Measurements from ENCODE around the gene RAI1.

The RAI1 gene

DNA sequence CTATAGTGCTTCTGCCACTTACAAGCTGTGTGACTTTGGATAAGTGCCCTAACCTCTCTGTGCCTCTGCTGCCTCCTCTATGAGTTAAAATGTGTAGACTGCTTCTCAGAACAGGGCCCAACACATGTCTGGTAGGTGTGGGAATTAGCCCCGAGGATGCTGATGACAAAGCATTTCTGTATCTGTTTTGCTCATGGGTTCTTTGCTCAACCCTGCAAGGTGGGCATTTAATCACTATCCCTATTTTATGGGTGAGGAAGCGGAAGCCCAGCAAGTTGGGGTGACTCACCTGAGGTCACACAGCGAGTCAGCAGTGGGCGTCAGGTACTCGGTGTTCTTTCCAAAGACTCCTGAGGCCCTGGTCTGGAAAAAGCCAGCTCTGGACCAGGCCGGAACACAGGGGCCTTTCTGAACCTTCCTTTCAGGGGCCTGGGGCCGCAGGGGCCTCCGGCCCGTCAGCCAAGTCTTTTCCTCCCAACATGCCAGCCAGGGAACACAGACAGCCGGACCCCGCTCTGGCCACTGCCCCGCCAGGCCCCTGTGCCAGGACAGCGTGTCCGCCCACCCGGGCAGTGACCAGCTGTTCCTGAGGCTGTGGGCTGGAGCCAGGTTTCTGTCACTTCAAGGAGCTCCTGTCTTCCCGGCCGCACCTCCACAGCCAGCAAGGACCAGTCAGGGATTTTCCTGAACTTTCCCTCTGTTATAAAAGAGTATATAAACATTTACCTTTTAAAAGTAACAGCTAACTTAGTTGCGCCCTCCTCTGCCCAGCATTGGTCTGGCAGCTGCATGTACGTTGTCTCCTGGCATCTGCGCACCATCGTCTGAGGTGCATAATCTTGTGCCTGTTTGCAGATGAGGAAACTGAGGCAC is 93.0 kb downstream of the RAI1 start:
- H4K5ac ChIP-seq (ENCODE audit: low read length): no peak overlapping the region
- H4K8ac ChIP-seq (ENCODE audit: low read depth, low read length): no peak overlapping the region
- no peak for DNase-seq
- no peak overlapping the region for H3K23ac ChIP-seq (ENCODE audit: low read length)
- H3K36me3 ChIP-seq (ENCODE audit: control insufficient read depth, insufficient read depth, low read length): no peaks in the 10 kb centered on the region
- WGBS (ENCODE audit: extremely low coverage, insufficient coverage, low lambda C conversion rate): no CpG with 5 or more reads among the region's 21 CpGs
- H3K18ac ChIP-seq (ENCODE audit: low read length): no peak overlapping the region
- no peaks in the 10 kb centered on the region for H3K27me3 ChIP-seq (ENCODE audit: insufficient read depth, low read length, poor library complexity)
- H3K4me2 ChIP-seq (ENCODE audit: low read length): no peak overlapping the region
- no peak overlapping the region for H2BK5ac ChIP-seq (ENCODE audit: low read length)
- no peak overlapping the region for H3K9ac ChIP-seq (ENCODE audit: low read length)
- H2AK5ac ChIP-seq (ENCODE audit: low read length): no peak overlapping the region
- no peak overlapping the region for H3K27ac ChIP-seq (ENCODE audit: low read depth, low read length)
- no peak overlapping the region for H3K4me3 ChIP-seq (ENCODE audit: low read length)
- H3K79me2 ChIP-seq (ENCODE audit: control insufficient read depth, insufficient read depth, low read length): no peaks in the 10 kb centered on the region
- no peaks in the 10 kb centered on the region for H3K4me1 ChIP-seq (ENCODE audit: control insufficient read depth, low read depth, low read length)
- no peak overlapping the region for H2BK120ac ChIP-seq (ENCODE audit: low read depth, low read length)
- no peak overlapping the region for H3K4ac ChIP-seq (ENCODE audit: low read depth, low read length)
- H2BK15ac ChIP-seq (replicated peaks; ENCODE audit: low read depth): no peak overlapping the region
- no peaks in the 10 kb centered on the region for H3K79me1 ChIP-seq (ENCODE audit: low read length)
- no peak overlapping the region for H3K56ac ChIP-seq (ENCODE audit: low read length)

DNA sequence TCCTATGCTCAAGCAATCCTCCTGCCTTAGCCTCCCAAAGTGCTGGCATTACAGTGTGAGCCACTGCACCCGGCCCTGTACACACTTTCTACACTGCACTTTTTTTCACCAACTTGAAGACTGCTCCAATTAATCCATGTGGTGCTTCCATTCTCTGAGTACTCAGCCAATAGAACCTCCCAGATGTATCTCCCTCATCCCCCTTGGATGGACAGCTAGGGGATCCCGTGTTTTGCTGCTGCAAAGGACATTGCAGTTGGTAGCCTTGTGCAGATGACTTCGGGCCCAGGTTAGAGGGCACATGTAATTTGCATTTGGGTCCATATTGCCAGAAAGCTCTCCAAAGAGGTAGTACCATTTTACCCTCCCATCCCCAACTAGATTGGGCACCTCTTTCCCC is 95.6 kb downstream of the RAI1 start:
- Histone ChIP-seq H4K5ac (ENCODE audit: low read length) (no peak overlapping the region), H2AK5ac (ENCODE audit: low read length) (no peak overlapping the region), H3K79me2 (ENCODE audit: control insufficient read depth, insufficient read depth, low read length) (no peaks in the 10 kb centered on the region), H3K27me3 (ENCODE audit: insufficient read depth, low read length, poor library complexity) (no peaks in the 10 kb centered on the region), H3K4me2 (ENCODE audit: low read length) (no peak overlapping the region), H3K23ac (ENCODE audit: low read length) (no peak overlapping the region), H3K9ac (ENCODE audit: low read length) (no peak overlapping the region), H3K27ac (ENCODE audit: low read depth, low read length) (no peak overlapping the region), H3K36me3 (ENCODE audit: control insufficient read depth, insufficient read depth, low read length) (no peaks in the 10 kb centered on the region), H3K4me3 (ENCODE audit: low read length) (no peak overlapping the region), H3K4ac (ENCODE audit: low read depth, low read length) (no peak overlapping the region), H2BK5ac (ENCODE audit: low read length) (no peak overlapping the region), H4K8ac (ENCODE audit: low read depth, low read length) (no peak overlapping the region), H2BK120ac (ENCODE audit: low read depth, low read length) (no peak overlapping the region), H3K4me1 (ENCODE audit: control insufficient read depth, low read depth, low read length) (peaks cover 4% of the 10 kb centered on the region), H2BK15ac (replicated peaks; ENCODE audit: low read depth) (no peak overlapping the region), H3K18ac (ENCODE audit: low read length) (no peak overlapping the region), H3K56ac (ENCODE audit: low read length) (no peak overlapping the region), H3K79me1 (ENCODE audit: low read length) (no peaks in the 10 kb centered on the region)
- no peak for DNase-seq
- WGBS (ENCODE audit: extremely low coverage, insufficient coverage, low lambda C conversion rate): no CpG with 5 or more reads among the region's 3 CpGs

DNA sequence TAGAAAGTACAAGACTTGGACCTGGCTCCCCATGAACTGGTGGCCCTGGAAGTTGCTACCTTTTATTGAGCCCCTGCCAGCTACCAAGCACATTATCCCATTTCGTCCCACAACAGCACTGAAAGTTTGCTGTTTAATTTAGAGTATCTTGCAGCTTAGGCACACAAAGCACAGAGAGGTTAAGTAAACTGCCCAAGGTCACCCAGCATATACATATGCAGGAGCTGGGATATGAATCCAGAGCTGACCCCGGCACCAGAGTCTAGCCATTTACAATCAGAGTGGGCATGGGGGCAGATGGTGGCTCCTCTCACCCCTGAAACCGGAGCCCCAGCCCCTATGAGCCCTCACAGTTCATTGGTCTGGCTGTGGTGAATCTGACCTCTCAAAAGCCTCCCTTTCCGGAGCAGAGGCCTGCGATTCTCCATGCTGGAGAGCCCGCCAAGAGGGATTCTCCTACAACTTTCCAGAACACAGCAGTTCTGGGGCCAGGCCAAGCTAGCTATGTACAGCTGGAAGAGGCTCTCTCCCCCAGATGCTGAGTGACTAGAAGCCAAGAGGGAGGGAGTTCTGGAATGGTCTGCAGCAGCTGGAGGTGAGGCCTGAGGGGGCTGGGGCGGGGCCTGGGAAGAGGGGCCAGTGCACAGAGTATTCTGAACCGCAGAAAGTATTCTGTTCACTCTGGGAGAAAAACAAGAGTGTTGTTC is 97.2 kb downstream of the RAI1 start:
- H3K9ac ChIP-seq (ENCODE audit: low read length): no peak overlapping the region
- H2BK5ac ChIP-seq (ENCODE audit: low read length): no peak overlapping the region
- H2BK120ac ChIP-seq (ENCODE audit: low read depth, low read length): no peak overlapping the region
- WGBS (ENCODE audit: extremely low coverage, insufficient coverage, low lambda C conversion rate): no CpG with 5 or more reads among the region's 8 CpGs
- no peak overlapping the region for H4K5ac ChIP-seq (ENCODE audit: low read length)
- no peaks in the 10 kb centered on the region for H3K79me1 ChIP-seq (ENCODE audit: low read length)
- no peak overlapping the region for H3K4ac ChIP-seq (ENCODE audit: low read depth, low read length)
- H2AK5ac ChIP-seq (ENCODE audit: low read length): no peak overlapping the region
- H3K23ac ChIP-seq (ENCODE audit: low read length): no peak overlapping the region
- H3K27me3 ChIP-seq (ENCODE audit: insufficient read depth, low read length, poor library complexity): no peaks in the 10 kb centered on the region
- H3K56ac ChIP-seq (ENCODE audit: low read length): no peak overlapping the region
- H2BK15ac ChIP-seq (replicated peaks; ENCODE audit: low read depth): no peak overlapping the region
- H3K4me1 ChIP-seq (ENCODE audit: control insufficient read depth, low read depth, low read length): peaks cover 4% of the 10 kb centered on the region
- no peaks in the 10 kb centered on the region for H3K36me3 ChIP-seq (ENCODE audit: control insufficient read depth, insufficient read depth, low read length)
- H3K27ac ChIP-seq (ENCODE audit: low read depth, low read length): no peak overlapping the region
- no peak overlapping the region for H3K4me2 ChIP-seq (ENCODE audit: low read length)
- no peak overlapping the region for H3K18ac ChIP-seq (ENCODE audit: low read length)
- no peak overlapping the region for H4K8ac ChIP-seq (ENCODE audit: low read depth, low read length)
- no peaks in the 10 kb centered on the region for H3K79me2 ChIP-seq (ENCODE audit: control insufficient read depth, insufficient read depth, low read length)
- H3K4me3 ChIP-seq (ENCODE audit: low read length): no peak overlapping the region
- no peak for DNase-seq

DNA sequence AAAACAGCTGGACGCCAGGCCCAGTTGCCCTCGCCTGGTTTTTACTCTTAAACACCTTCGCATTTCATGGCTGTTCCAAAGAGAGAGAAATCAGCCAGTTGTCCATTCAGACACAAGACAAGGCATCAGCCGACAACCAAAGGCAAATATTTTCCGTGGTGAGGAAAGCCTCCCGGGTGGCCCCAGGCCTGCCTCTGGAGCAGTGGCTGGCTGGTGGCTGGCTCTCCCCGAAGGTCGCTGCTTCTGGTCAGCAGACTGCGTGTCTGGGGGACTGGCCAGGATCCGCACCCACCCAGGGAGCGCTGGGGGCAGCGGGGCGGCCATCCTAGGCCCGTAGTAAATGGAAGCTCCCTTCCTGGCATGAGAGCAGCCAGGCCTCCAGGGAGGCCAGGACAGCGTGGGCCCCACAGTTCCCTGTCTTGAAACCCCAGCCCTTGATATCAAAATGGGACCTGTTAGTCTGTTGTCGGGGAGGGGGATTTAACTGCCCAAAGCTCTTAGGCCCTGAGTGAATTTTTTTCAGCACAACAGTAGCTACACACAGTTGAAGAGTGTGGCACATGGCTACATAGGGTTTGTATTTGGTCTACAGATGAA is 97.9 kb downstream of the RAI1 start:
- no peak overlapping the region for H3K4me3 ChIP-seq (ENCODE audit: low read length)
- H2AK5ac ChIP-seq (ENCODE audit: low read length): no peak overlapping the region
- H3K23ac ChIP-seq (ENCODE audit: low read length): no peak overlapping the region
- DNase-seq: no peak
- no peak overlapping the region for H3K9ac ChIP-seq (ENCODE audit: low read length)
- H3K79me1 ChIP-seq (ENCODE audit: low read length): no peaks in the 10 kb centered on the region
- H2BK15ac ChIP-seq (replicated peaks; ENCODE audit: low read depth): no peak overlapping the region
- no peak overlapping the region for H2BK120ac ChIP-seq (ENCODE audit: low read depth, low read length)
- no peak overlapping the region for H4K8ac ChIP-seq (ENCODE audit: low read depth, low read length)
- no peak overlapping the region for H2BK5ac ChIP-seq (ENCODE audit: low read length)
- H3K36me3 ChIP-seq (ENCODE audit: control insufficient read depth, insufficient read depth, low read length): no peaks in the 10 kb centered on the region
- H3K27ac ChIP-seq (ENCODE audit: low read depth, low read length): no peak overlapping the region
- H3K4me2 ChIP-seq (ENCODE audit: low read length): no peak overlapping the region
- peaks cover 4% of the 10 kb centered on the region for H3K4me1 ChIP-seq (ENCODE audit: control insufficient read depth, low read depth, low read length)
- no CpG with 5 or more reads among the region's 16 CpGs for WGBS (ENCODE audit: extremely low coverage, insufficient coverage, low lambda C conversion rate)
- H3K4ac ChIP-seq (ENCODE audit: low read depth, low read length): no peak overlapping the region
- no peak overlapping the region for H3K56ac ChIP-seq (ENCODE audit: low read length)
- no peaks in the 10 kb centered on the region for H3K79me2 ChIP-seq (ENCODE audit: control insufficient read depth, insufficient read depth, low read length)
- H3K27me3 ChIP-seq (ENCODE audit: insufficient read depth, low read length, poor library complexity): no peaks in the 10 kb centered on the region
- H3K18ac ChIP-seq (ENCODE audit: low read length): no peak overlapping the region
- H4K5ac ChIP-seq (ENCODE audit: low read length): no peak overlapping the region

DNA sequence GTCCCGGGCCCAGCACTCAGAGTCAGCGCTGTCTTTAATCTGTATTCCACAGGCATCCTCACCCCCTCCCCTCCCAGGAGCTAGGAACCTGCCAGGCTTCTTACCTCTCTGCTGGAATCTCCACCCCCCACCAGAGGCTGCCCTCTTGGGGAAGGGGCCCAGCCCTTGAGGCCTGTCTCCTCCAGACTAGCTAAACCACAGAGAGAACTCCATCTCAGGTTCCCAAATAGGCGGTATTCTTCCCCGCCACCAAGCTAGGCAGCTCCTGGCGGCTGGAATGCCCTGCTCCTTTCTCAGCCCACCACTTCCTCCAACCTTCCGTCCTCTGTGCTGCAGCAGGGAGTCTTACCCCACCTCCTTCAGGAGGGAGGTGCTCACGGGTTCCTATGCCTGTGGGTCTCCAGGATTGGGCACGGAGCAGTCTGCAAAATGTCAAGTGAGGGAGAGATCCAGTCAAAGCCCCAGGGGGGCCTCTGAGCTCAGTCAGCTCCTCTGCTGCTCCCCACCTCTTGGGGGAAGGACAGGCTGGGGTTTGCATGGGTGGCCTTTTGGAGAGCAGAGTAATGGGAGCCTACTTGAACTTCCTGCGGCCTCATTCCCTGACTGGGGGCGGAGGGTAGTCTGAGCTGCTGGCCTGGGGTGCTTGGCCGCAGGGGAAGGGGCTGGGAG is 99.8 kb downstream of the RAI1 start:
- Histone ChIP-seq H3K4me2 (ENCODE audit: low read length) (peak overlapping the region; percentile 68), H3K79me2 (ENCODE audit: control insufficient read depth, insufficient read depth, low read length) (no peaks in the 10 kb centered on the region), H2BK5ac (ENCODE audit: low read length) (no peak overlapping the region), H3K4ac (ENCODE audit: low read depth, low read length) (no peak overlapping the region), H2AK5ac (ENCODE audit: low read length) (no peak overlapping the region), H2BK120ac (ENCODE audit: low read depth, low read length) (no peak overlapping the region), H3K27me3 (ENCODE audit: insufficient read depth, low read length, poor library complexity) (no peaks in the 10 kb centered on the region), H3K4me1 (ENCODE audit: control insufficient read depth, low read depth, low read length) (peaks cover 8% of the 10 kb centered on the region), H3K9ac (ENCODE audit: low read length) (peak overlapping the region; percentile 70), H3K56ac (ENCODE audit: low read length) (peak overlapping the region; percentile 96), H3K18ac (ENCODE audit: low read length) (peak overlapping the region; percentile 62), H3K36me3 (ENCODE audit: control insufficient read depth, insufficient read depth, low read length) (no peaks in the 10 kb centered on the region), H4K8ac (ENCODE audit: low read depth, low read length) (no peak overlapping the region), H3K23ac (ENCODE audit: low read length) (no peak overlapping the region), H3K27ac (ENCODE audit: low read depth, low read length) (peak overlapping the region; percentile 55), H3K79me1 (ENCODE audit: low read length) (no peaks in the 10 kb centered on the region), H2BK15ac (replicated peaks; ENCODE audit: low read depth) (no peak overlapping the region), H4K5ac (ENCODE audit: low read length) (no peak overlapping the region), H3K4me3 (ENCODE audit: low read length) (no peak overlapping the region)
- WGBS (ENCODE audit: extremely low coverage, insufficient coverage, low lambda C conversion rate): no CpG with 5 or more reads among the region's 11 CpGs
- peak; percentile 98 for DNase-seq

All from mesendoderm (in vitro differentiated cells).